ENCODE measurements around the gene TRNAU1AP. TPM values are rescaled to one million over a fixed set of nuclear protein-coding genes. Genes with fewer than 3 reads are reported as not detected.
A peak's percentile ranks its signal among the peaks of the same experiment; 100 is the strongest.

Gene TRNAU1AP
- 100 to 1,000 TPM in 1 of 5 donors, 10 to 100 TPM in 3, 1 to 10 TPM in 1; 6.2 to 112 (median 23.1) TPM for total RNA-seq
- 10 to 100 TPM; 22.1 to 25.6 (median 23.7) TPM for polyA plus RNA-seq
- long read RNA-seq, donor 1, partial matches to known transcripts: 0 of 3 reads
- long read RNA-seq, donor 1, other reads (novel, unspliced or antisense): 0 of 3 reads
- long read RNA-seq, donor 2, partial matches to known transcripts: 0 of 5 reads
- long read RNA-seq, donor 2, other reads (novel, unspliced or antisense): 0 of 5 reads
- long read RNA-seq, donor 3, partial matches to known transcripts: 0 of 12 reads
- long read RNA-seq, donor 3, other reads (novel, unspliced or antisense): 11 of 12 reads
- long read RNA-seq, donor 4, partial matches to known transcripts: 0 of 1 reads
- long read RNA-seq, donor 4, other reads (novel, unspliced or antisense): 0 of 1 reads
- long read RNA-seq, donor 5, partial matches to known transcripts: 0 of 3 reads
- long read RNA-seq, donor 5, other reads (novel, unspliced or antisense): 0 of 3 reads
- long read RNA-seq, donor 6: 0 reads
- long read RNA-seq, donor 7, partial matches to known transcripts: 0 of 4 reads
- long read RNA-seq, donor 7, other reads (novel, unspliced or antisense): 0 of 4 reads
- long read RNA-seq, donor 8, partial matches to known transcripts: 0 of 2 reads
- long read RNA-seq, donor 8, other reads (novel, unspliced or antisense): 0 of 2 reads
- long read RNA-seq, donor 9, partial matches to known transcripts: 0 of 4 reads
- long read RNA-seq, donor 9, other reads (novel, unspliced or antisense): 0 of 4 reads
- long read RNA-seq, donor 10, partial matches to known transcripts: 0 of 2 reads
- long read RNA-seq, donor 10, other reads (novel, unspliced or antisense): 0 of 2 reads

DNA sequence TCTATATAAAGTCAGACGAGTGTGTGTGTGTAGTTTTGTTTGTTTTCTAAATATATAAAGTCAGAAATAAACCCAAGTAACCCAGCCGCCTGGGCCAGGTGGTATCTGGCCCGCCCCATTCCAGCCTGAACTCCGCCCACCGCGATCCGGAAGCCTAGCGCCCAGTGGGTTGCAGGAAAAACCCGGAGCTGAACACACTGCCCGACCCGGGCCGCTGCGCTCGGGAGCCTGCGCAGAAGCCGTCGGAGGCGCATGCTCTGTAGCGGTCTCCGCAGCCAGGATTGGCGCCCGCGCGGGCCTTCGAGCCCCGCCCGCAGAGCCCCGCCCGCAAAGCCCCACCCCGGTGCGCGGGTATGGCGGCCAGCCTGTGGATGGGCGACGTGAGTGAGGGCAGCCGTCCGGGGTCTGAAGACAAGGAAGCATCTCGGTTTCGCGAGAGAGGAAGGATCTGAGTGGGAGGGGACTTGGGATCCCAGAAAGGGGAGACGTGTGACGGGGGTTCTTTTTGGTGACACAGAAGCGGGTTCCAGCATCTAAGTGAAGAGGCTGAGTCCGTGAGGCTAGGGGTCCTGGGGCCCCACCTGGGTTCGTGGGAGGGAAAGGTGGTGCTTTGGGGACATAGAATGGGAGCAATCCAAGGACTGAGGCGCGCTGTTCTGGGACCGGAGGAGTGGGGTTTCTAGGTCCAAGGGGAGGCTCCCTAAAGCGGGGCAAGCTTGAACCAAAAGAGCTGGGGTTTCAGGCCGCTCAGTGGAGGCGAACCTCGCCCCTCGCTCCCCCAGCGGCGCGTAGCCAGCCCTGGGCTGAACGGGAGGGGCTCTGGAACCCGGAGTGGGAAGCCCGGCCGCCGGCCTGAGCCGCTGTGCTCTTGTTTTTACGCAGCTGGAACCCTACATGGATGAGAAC is at the start of gene TRNAU1AP:
Gene TRNAU1AP (plus strand): TSS at position 328 of the 906 bp plus-strand sequence. CDS start 26 bp downstream, at position 354.
- peaks cover 0 to 23% (median 17%) of the 10 kb centered on the region in 4 donors for H3K4me1 ChIP-seq
- H3K27ac ChIP-seq: peak within 1 kb of the TSS; percentile 81 to 91 (median 87)
- DNase-seq: peak; percentile 98 to 99
- intact Hi-C loops (cut with DNase I; ENCODE audit: low total_unique reads): no loop called here
- peak in 2 of 4 donors; percentile 51 to 63 for TF ChIP-seq POLR2A (IDR thresholded peaks at IDR 0.05)
- peak; percentile 84 to 95 (median 86) for TF ChIP-seq POLR2AphosphoS5 (IDR thresholded peaks at IDR 0.05)
- TF ChIP-seq, protein P1, sequence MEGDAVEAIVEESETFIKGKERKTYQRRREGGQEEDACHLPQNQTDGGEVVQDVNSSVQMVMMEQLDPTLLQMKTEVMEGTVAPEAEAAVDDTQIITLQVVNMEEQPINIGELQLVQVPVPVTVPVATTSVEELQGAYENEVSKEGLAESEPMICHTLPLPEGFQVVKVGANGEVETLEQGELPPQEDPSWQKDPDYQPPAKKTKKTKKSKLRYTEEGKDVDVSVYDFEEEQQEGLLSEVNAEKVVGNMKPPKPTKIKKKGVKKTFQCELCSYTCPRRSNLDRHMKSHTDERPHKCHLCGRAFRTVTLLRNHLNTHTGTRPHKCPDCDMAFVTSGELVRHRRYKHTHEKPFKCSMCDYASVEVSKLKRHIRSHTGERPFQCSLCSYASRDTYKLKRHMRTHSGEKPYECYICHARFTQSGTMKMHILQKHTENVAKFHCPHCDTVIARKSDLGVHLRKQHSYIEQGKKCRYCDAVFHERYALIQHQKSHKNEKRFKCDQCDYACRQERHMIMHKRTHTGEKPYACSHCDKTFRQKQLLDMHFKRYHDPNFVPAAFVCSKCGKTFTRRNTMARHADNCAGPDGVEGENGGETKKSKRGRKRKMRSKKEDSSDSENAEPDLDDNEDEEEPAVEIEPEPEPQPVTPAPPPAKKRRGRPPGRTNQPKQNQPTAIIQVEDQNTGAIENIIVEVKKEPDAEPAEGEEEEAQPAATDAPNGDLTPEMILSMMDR (IDR thresholded peaks at IDR 0.05): peak in 1 of 7 experiments; percentile 27
- no peak for TF ChIP-seq EP300 (IDR thresholded peaks at IDR 0.05)
- no peaks in the 10 kb centered on the region for H3K27me3 ChIP-seq
- H3K9me3 ChIP-seq: no peaks in the 10 kb centered on the region
- peak within 1 kb of the TSS; percentile 76 to 90 (median 82) for H3K4me3 ChIP-seq
- H3K36me3 ChIP-seq: peaks cover 5 to 36% (median 33%) of the 10 kb centered on the region in 4 donors
- 0 to 1% (median 0%) methylated on average over 45 to 63 of the region's 63 CpGs for WGBS, 5 donors

DNA sequence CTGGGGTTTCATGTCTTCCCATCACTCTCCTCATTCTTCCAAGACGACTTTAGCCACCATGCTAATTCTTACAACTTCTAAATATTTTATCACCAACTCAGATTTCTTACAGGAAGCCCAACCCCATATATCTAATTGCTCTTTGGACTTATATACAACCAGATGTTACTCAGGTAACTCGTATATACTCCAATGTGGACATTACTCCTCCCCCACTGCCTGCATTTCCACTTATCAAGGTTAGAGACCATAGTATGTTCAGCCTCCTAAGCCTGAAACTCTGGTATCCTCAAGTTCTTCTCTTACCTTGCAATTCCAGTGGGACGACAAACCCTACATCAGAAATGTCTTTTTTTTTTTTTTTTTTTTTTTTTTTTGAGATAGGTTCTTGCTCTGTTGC is 49.8 kb upstream of the TRNAU1AP start:
- no peak overlapping the region for H3K4me3 ChIP-seq
- H3K27ac ChIP-seq: peak overlapping the region in 4 of 5 donors; percentile 1 to 78 (median 34)
- WGBS, 5 donors: 34 to 50% (median 40%) methylated on average over 3 of the region's 3 CpGs
- H3K4me1 ChIP-seq: peaks cover 6 to 29% (median 17%) of the 10 kb centered on the region in 4 donors
- no peaks in the 10 kb centered on the region for H3K27me3 ChIP-seq
- no peaks in the 10 kb centered on the region for H3K9me3 ChIP-seq
- peaks cover 5 to 29% (median 22%) of the 10 kb centered on the region in 4 donors for H3K36me3 ChIP-seq
- DNase-seq: peak in 1 of 2 donors; percentile 85
- intact Hi-C loops (cut with DNase I; ENCODE audit: low total_unique reads): loop anchor here (10.0 kb wide), 1 partner anchor 138 kb away; the partner anchor contains the start of gene PHACTR4
- peak in 1 of 3 donors; percentile 48 for TF ChIP-seq POLR2AphosphoS5 (IDR thresholded peaks at IDR 0.05)
- TF ChIP-seq, protein P1 (IDR thresholded peaks at IDR 0.05): no peak

DNA sequence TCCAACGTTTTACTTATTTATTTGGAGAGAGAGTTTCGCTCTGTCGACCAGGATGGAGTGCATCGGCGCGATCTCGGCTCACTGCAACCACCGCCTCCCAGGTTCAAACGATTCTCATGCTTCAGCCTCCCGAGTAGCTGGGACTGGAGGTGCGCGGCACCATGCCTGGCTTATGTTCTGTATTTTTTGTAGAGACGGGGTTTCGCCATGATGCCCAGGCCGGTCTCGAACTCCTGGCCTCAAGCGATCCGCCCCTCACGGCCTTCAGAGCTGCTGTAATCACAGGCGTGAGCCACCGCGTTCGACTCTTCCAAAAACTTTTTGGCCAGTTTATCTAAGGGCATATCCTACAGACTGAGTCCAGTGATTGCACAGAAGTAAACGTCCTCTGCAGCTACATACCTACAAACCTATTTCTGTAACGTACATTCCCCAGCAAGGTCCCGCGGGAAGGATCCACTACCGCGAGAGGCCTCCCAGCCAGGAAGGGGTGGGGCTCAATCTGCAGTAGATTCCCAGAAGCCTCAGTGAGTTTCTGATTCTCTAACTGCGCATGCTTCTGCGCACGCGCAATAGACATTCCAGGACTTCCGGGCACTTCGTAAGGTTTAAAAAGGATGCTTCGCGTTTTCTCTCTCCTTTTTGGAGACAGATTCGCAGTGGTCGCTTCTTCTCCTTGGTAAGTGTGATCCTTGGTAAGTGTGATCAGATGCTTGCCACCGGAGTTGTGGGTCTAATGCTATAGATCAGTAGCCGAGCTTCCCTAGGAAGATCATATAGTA is 47.3 kb upstream of the TRNAU1AP start, which contains the start of gene RCC1:
Gene RCC1 (plus strand): TSS at position 638 of the 782 bp plus-strand sequence. CDS start 23,824 bp downstream, outside the sequence.
- TF ChIP-seq EP300 (IDR thresholded peaks at IDR 0.05) (no peak), POLR2AphosphoS5 (IDR thresholded peaks at IDR 0.05) (peak; percentile 94 to 99 (median 98)), POLR2A (IDR thresholded peaks at IDR 0.05) (peak in 2 of 4 donors; percentile 85 to 94)
- TF ChIP-seq, protein P1 (IDR thresholded peaks at IDR 0.05): no peak
- H3K36me3 ChIP-seq: peaks cover 28 to 30% (median 29%) of the 10 kb centered on the region in 4 donors
- peak; percentile 97 to 99 for DNase-seq
- H3K4me1 ChIP-seq: peaks cover 30 to 53% (median 42%) of the 10 kb centered on the region in 4 donors
- peak within 1 kb of the TSS; percentile 78 to 93 (median 88) for H3K27ac ChIP-seq
- 1 to 3% (median 1%) methylated on average over 41 of the region's 41 CpGs for WGBS, 5 donors
- no peaks in the 10 kb centered on the region for H3K27me3 ChIP-seq
- intact Hi-C loops (cut with DNase I; ENCODE audit: low total_unique reads): loop anchor here (10.0 kb wide), 1 partner anchor 141 kb away; the partner anchor contains the start of gene PHACTR4
- H3K9me3 ChIP-seq: no peaks in the 10 kb centered on the region
- peak within 1 kb of the TSS; percentile 72 to 90 (median 76) for H3K4me3 ChIP-seq
